GM21526 (cell line): ENCODE data around the gene IKBKE.
A peak's percentile ranks its signal among the peaks of the same experiment; 100 is the strongest.

Experiments
- ATAC-seq: cut with Tn5 transposase; IDR thresholded peaks from one replicate; pipeline ENCODE4 v1.9.1; 2021; ENCODE audit warnings: moderate library complexity; ENCODE audit not compliant: unreplicated experiment, low FRiP score

The IKBKE gene

DNA sequence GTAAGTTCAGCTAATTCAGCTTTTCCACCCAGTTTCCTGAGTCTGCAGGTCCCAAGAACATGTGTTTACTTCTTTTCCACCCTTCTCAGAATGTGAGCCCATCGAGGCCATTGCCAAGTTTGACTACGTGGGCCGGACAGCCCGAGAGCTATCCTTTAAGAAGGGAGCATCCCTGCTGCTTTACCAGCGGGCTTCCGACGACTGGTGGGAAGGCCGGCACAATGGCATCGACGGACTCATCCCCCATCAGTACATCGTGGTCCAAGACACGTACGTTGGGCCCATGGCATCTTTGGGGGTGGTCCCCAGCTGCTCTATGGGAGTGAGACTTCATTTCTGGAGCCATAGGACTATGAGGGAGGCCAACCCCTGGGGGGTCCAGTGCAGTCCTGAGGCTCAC, 17.2 kb upstream of the IKBKE start:
- no peak for ATAC-seq

DNA sequence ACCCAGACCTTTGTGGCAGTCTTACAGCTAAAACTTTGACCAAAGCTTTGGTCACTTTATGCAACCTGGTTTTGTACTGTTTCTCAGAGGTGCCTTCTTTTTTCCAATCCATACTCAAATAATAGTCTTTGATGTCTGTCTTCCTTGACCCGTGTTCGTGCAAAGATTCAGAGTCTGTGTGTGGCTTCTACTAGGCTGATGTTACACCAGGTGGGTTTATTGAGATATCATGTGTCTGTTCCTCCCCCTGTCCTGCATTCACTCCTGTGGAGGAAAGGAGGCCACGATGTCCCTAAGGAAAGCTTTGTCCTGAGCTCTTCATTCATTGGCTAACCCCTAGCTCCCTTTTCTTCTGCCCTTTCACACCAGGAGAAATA, 15.0 kb upstream of the IKBKE start:
- no peak for ATAC-seq

- ATAC-seq: no peak
Measured at GRCh38 chr1:206455666-206456344, 14.5 kb upstream of the IKBKE start.

DNA sequence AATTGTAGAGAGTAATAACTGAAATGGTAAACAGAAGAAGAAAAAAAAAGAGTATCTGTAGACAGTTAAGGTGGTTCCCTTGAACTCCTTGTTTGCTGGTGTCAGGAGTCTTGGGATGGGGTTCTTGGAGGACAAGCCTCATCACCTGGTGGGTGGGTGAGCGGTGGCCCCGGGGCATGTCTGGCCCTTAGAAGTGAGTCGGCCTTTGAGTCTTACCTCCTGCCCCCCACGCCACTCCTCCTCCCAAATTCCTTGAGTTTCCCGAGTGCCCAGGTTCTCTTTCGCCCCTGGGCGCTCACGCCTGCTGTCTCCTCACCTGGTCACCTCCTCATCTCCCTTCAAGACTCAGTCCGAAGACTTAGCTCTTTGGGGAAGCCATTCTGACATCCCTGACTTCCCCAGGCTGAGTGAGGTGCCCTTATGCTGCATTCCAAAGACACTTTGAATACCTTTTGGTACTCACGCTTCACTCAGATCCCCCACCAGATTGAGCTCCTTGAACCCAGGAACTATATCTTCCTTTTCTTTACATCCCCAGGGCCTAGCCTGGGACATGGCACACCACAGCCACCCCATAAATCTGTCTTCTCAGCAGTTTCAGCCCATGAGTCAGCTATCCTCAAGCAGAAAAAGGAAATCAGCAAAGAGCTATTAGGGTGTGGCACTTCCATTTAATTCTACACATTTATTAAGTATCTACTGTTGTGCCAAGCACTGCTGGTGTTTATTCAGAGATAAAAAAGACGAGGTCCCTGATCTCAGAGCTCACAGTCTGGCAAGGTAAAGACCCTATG, 13.5 kb upstream of the IKBKE start:
- no peak for ATAC-seq

- no peak for ATAC-seq
Measured at GRCh38 chr1:206457408-206458120, 12.7 kb upstream of the IKBKE start.

DNA sequence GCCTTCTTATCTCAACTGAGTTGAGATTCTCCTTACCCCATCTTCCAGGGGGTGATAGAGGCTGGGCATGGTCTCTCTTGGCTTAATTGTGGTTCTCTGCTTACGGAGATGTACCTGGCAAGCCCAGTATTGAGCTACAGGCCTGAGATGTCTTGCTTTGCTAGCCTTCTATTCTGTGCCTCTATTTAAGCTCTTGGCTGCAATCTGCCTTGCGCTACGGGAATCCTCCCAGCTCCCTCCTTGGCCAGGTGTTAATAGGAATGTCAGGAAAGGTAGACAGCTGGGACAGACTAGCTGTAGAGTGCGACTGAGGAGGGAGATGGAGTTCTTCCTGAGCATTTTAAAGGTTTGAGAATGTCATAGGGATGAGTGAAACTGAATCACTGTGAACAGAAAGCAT, 10.6 kb upstream of the IKBKE start:
- ATAC-seq: no peak

GRCh38 chr1:206460836-206461426, 9.3 kb upstream of the IKBKE start:
- ATAC-seq: no peak

DNA sequence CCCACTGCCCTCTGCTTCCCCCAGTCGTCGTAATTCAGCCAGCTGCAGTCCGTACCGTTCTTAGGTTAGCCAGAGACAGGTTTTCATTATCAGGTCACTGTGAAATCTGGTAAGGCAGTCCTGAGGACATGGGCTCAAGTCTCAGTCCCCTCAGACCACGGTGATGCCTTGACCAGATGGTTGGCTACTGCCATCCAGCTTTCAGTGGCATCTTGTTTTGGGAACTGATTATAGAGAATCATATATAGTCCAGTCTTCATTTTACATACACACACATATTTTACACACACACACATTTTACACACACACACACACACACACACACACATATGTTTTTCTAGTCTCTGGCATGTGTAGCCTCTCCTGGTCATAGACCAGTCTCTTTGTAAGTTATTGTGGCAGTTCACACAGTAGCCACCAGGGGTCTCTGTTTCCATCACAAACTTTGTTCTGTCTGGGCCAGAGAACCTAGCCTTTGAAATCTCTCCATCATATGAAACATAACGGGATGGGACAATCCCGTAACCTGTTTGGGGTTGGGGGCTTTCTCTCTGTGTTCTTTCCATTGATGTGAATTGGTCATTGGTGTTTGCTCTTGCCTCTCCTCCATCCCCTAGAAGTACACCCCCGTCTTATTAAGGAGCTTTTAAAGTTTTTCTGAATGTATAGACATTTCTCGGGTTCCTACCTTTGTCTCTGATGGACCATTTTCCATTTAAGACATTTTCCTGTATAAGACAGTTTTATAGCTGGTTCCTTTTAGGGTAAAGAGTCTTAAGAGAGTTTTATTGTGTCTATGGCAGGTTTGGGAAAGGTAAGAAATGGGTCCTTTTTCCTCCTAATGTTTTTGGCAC, 8.4 kb upstream of the IKBKE start:
- ATAC-seq: no peak

DNA sequence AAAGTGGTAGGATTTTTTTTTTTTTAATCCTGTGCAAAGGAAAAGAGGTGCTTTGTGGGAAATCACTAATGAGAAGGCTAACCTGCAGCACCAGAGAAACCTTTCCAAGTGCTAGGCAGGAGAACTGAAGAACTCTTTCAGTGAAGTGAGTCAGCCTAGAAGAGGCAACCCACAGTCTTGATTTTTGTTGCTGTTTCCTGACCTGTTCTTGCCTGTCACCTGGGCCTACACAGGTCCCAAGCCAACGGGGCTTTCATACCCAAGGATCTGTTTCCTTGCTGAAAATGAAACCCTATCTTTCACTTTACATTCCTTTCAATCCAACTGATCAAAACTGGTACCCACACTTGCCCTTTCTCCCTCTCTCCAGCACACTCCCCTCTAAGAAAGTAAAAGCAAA, 7.1 kb upstream of the IKBKE start:
- no peak for ATAC-seq

DNA sequence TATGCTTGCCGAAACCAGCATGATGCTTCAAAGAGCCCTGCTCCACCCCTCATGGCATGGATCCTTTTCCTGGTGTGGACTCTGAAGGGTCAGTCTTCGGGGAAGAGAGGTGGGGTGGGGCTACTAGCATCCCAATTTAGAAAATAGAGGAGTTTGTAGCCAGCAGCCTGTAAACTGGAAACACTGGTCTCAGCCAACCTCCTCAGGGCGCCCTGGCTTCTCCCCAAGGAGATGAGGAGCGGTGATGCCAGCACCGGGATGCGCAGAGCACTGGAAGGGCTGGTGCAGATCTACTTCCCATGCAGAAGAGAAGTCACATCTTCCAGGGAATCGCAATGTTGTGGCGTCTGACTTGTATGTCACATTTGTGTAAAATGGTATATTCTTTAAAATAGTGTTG, 6.4 kb upstream of the IKBKE start:
- no peak for ATAC-seq

- ATAC-seq: no peak
Measured at GRCh38 chr1:206464456-206464964, 5.8 kb upstream of the IKBKE start.

DNA sequence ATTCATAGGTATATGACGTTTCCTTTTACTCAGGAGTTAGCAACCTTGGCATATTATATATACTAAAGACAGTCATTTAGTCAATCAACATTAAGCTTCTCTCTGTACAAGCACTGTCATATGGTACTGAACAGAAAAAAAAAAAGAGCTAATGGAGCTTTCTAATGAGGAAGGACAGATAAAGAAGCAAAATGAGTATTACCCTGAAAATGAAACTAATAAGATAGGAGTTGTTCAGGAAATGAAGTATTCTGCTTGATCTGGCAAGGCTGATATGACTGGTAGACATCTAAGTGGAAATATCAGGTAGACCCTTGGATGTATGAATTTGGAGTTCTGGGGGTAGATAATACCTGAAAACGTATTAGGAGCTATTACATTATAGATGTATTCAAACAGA, 4.3 kb upstream of the IKBKE start:
- ATAC-seq: no peak

DNA sequence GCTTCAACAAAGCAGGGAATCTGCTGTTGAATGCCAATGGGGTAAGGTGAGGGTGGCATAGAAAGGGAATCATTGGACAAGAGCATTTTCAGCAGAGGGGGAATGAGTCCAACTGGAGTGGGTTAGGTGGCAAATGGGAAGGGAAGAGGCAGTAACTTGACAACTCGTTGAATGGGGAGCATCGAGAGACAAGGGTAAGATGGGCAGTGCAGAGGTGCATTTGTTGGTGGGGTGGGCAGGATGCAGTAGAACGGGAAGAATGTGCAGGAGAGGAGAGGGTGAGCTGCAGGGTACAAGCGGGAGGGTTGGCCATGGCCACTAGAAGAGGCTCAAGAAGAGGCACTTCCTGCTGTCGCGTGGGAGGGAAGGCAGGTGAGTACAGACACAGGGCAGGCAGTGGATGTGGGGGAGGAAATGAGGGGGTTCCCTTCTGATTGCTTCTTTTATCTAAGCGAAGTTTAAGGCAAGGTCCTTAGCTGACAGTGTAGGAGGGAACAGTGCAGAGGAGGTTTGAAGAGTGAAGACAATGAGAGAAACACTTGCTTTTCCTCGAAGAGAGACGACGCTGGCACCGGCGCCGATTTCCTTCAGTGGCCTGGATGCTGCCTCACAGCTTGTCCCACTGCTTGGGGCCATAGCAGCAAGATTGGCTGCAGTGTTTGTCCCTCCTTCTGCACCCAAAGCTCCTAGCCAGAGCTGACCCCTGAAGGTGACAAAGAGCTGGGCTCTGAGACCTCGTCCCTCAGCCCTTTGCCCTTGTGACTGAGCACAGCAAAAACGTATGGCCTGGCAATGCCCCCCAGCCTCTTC, 3.2 kb upstream of the IKBKE start:
- ATAC-seq: no peak

GRCh38 chr1:206467915-206468314, 2.4 kb upstream of the IKBKE start:
- ATAC-seq: no peak

GRCh38 chr1:206468571-206468970, 1.7 kb upstream of the IKBKE start:
- no peak for ATAC-seq

DNA sequence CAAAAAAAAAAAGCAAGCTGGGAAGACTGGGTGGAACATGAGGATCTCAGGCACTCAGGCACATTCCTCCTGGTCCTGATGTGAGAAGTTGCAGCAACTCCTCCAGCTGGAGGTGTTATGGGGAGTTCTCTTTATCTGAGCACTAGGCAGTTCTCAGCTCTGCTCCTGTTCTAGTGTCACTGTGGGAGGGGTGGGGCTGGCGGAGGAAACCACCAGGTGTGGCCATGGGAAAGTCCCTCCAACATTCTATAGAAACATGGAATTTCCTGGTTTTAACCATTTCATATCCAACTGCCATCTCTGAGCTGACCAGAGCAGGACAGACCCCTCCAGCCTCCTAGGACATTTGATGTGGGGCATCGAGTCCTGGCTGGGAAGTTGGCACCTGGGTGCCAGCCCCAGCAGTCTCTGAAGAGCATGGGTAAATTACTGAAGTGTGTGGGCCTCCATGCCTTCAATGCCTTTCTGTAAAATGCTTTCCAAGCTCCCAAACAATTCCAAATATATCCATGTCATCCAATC, 804 bp upstream of the IKBKE start:
- ATAC-seq: no peak

- ATAC-seq: peak; percentile 16
Measured at GRCh38 chr1:206470692-206471414, 577 bp downstream of the IKBKE start.

- no peak for ATAC-seq
Measured at GRCh38 chr1:206471415-206471801, 1.1 kb downstream of the IKBKE start.
